Prostate gland (tissue), 2 donors: ENCODE data around the gene TJP2. TPM values are rescaled to one million over a fixed set of nuclear protein-coding genes. Genes with fewer than 3 reads are reported as not detected.
A peak's percentile ranks its signal among the peaks of the same experiment; 100 is the strongest.

ENCODE experiments used
- DNase-seq: peaks from one replicate; pipeline ENCODE4 v3.0.0-alpha.2; 2019; ENCODE audit warnings: low spot score
- H3K27ac ChIP-seq, 2 donors: fragments of 200-600 bp; sonication (generic); 2 replicates each; pipeline ENCODE4 v1.5.1; 2017 to 2019
- H3K27me3 ChIP-seq: fragments of 200-600 bp; sonication (generic); replicated peaks from 2 replicates; pipeline ENCODE4 v1.5.1; 2019; ENCODE audit not compliant: insufficient read depth
- H3K36me3 ChIP-seq, 2 donors: fragments of 200-600 bp; sonication (generic); 1 replicate in 1 of 2; 2 replicates in 1 of 2; pipeline versions ENCODE4 v1.5.1 to v1.8.1; 2017 to 2019
- H3K4me1 ChIP-seq: fragments of 200-600 bp; sonication (generic); replicated peaks from 2 replicates; pipeline ENCODE4 v1.5.1; 2019
- H3K4me3 ChIP-seq, 2 donors: fragments of 200-600 bp; sonication (generic); 2 replicates each; pipeline ENCODE4 v1.5.1; 2017 to 2019
- H3K9me3 ChIP-seq: fragments of 200-600 bp; sonication (generic); 2 replicates; pipeline ENCODE4 v1.5.1; 2017
- CTCF ChIP-seq, 4 experiments: fragments of 200-600 bp in 2 of 4; fragments of 450-650 bp in 2 of 4; sonication (generic) in 2 of 4; IDR thresholded peaks; 1 replicate in 3 of 4; 2 replicates in 1 of 4; pipeline ENCODE4 v1.5.1; 2016 to 2019; ENCODE audit warnings: antibody characterized with exemption in 4 of 4, mild to moderate bottlenecking in 2 of 4, moderate library complexity in 2 of 4
- POLR2A ChIP-seq: fragments of 450-650 bp; IDR thresholded peaks from one replicate; pipeline ENCODE4 v1.6.1; 2016; ENCODE audit warnings: antibody characterized with exemption, mild to moderate bottlenecking
- POLR2AphosphoS5 ChIP-seq: sonication (generic); formaldehyde crosslinking; IDR thresholded peaks from one replicate; pipeline ENCODE4 v1.6.1; 2017; ENCODE audit warnings: antibody characterized with exemption
- WGBS: methylation state at CpG from one replicate; pipeline ENCODE4 v1.1.5; 2018; 5-methylcytosine and 5-hydroxymethylcytosine counted together
- intact Hi-C: fragments of 100-400 bp; cut with DNase I; formaldehyde crosslinking; loops from one replicate; pipeline ENCODE4 v1.14.2; 2022
- total RNA-seq, 2 donors: library from RNA; depleted of rRNA; stranded (reverse); fragments of >200 nt; gene quantifications; one replicate each; pipeline ENCODE4 v1.1.0, GENCODE V29; 2016

TJP2 gene
- total RNA-seq, 2 donors from 2014 or later, result 117 to 166 TPM

GRCh38 chr9:69136185-69136584 lies 37.9 kb upstream of the TJP2 start:
- no peak overlapping the region for H3K27ac ChIP-seq
- H3K27me3 ChIP-seq, result no peaks in the 10 kb centered on the region
- H3K4me1 ChIP-seq, result no peaks in the 10 kb centered on the region
- WGBS, result 96% methylated on average over 2 of the region's 2 CpGs
- no peaks in the 10 kb centered on the region for H3K36me3 ChIP-seq
- TF ChIP-seq POLR2A, result no peak
- TF ChIP-seq POLR2AphosphoS5, result no peak
- no peak for TF ChIP-seq CTCF (IDR thresholded peaks at IDR 0.05)
- intact Hi-C loops, result loop anchor here (10.0 kb wide), 1 partner anchor 49 kb away; no protein-coding TSS in a partner anchor
- H3K4me3 ChIP-seq, result no peak overlapping the region
- no peak for DNase-seq
- H3K9me3 ChIP-seq, result no peaks in the 10 kb centered on the region

GRCh38 chr9:69136779-69137178 lies 37.3 kb upstream of the TJP2 start:
- no peaks in the 10 kb centered on the region for H3K9me3 ChIP-seq
- peak; percentile 2 for DNase-seq
- H3K36me3 ChIP-seq, result no peaks in the 10 kb centered on the region
- no peak overlapping the region for H3K27ac ChIP-seq
- intact Hi-C loops, result loop anchor here (10.0 kb wide), 1 partner anchor 48 kb away; no protein-coding TSS in a partner anchor
- no peak overlapping the region for H3K4me3 ChIP-seq
- no peak for TF ChIP-seq CTCF (IDR thresholded peaks at IDR 0.05)
- H3K4me1 ChIP-seq, result no peaks in the 10 kb centered on the region
- WGBS, result 57% methylated on average over 7 of the region's 7 CpGs
- H3K27me3 ChIP-seq, result no peaks in the 10 kb centered on the region

GRCh38 chr9:69137311-69137710 lies 36.8 kb upstream of the TJP2 start:
- Histone ChIP-seq H3K27me3 (no peaks in the 10 kb centered on the region), H3K4me1 (no peaks in the 10 kb centered on the region), H3K4me3 (no peak overlapping the region), H3K9me3 (no peaks in the 10 kb centered on the region), H3K36me3 (no peaks in the 10 kb centered on the region), H3K27ac (no peak overlapping the region)
- intact Hi-C loops, result loop anchor here (10.0 kb wide), 1 partner anchor 47 kb away; no protein-coding TSS in a partner anchor
- TF ChIP-seq POLR2AphosphoS5, result no peak
- peak; percentile 1 for DNase-seq
- WGBS, result 94% methylated on average over 8 of the region's 8 CpGs

DNA sequence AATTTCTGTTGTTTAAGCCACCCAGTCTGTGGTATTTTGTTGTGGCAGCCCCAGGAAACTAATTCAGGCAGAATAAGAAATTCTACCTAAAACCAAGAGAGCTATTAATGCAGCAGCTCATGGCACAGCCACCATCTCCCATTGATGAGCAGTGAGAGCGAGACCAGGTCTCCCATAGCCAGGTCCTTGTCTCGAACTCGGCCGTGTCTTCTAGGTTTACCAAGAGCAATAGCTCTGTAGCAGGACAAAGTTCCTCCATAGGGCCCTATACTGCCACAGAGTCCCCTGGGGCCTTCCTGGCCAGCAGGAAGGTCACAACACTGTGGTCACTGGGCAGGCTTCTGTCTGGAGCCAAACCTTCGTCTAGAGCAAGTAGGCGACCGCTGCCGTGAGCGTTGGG lies 34.5 kb upstream of the TJP2 start:
- intact Hi-C loops, result loop anchor here (10.0 kb wide), 1 partner anchor 45 kb away; no protein-coding TSS in a partner anchor
- WGBS, result 94% methylated on average over 9 of the region's 9 CpGs
- no peaks in the 10 kb centered on the region for H3K36me3 ChIP-seq
- no peaks in the 10 kb centered on the region for H3K27me3 ChIP-seq
- no peaks in the 10 kb centered on the region for H3K4me1 ChIP-seq
- H3K27ac ChIP-seq, result no peak overlapping the region
- H3K9me3 ChIP-seq, result no peaks in the 10 kb centered on the region
- TF ChIP-seq POLR2A, result no peak
- TF ChIP-seq POLR2AphosphoS5, result no peak
- no peak for TF ChIP-seq CTCF (IDR thresholded peaks at IDR 0.05)
- DNase-seq, result no peak
- H3K4me3 ChIP-seq, result no peak overlapping the region

DNA sequence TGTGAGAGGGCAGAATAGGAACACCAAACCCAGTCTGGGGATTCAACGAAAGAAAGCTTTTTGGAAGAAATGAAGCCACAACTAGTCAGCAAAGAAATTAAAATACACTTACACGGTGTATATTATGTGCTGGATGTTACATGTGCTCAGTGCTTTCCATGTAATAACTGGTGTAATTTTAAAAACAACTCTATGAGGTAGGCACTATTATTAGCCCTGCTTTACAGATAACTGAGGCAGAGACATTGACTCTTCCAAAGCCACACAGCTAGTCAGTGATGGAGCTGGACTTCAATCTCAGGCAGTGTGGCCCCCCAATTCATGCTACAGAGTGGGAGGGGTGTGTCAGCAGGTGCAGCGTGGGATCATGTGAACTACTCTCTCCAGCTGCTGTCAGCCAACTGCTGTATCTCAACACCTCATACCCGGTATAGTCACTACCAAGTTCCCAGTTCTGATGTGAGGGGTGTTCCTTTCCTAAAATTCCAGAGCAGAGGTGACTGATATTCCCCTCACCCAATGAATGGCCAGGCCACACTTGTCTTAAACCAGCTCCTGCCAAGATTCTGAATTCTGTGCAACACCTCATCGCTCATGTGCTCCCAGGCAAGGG lies 33.8 kb upstream of the TJP2 start:
- TF ChIP-seq CTCF (IDR thresholded peaks at IDR 0.05), result no peak
- no peak for TF ChIP-seq POLR2A
- no peak for TF ChIP-seq POLR2AphosphoS5
- Histone ChIP-seq H3K4me3 (no peak overlapping the region), H3K27ac (no peak overlapping the region), H3K4me1 (no peaks in the 10 kb centered on the region), H3K27me3 (no peaks in the 10 kb centered on the region), H3K36me3 (no peaks in the 10 kb centered on the region), H3K9me3 (no peaks in the 10 kb centered on the region)
- intact Hi-C loops, result no loop called here
- no peak for DNase-seq
- WGBS, result 97% methylated on average over 5 of the region's 5 CpGs
